Fibroblast of peridontal ligament (primary cell): ENCODE measurements around the gene TBX4.
A peak's percentile ranks its signal among the peaks of the same experiment; 100 is the strongest.
"Not testable (repeated sequence)": the region's sequence is repeated elsewhere in the genome, so short reads cannot be mapped to it uniquely, and the experiment has no call there.

ENCODE experiments used
- DNase-seq: peaks from one replicate; pipeline ENCODE4 v3.0.0-alpha.2; 2010; ENCODE audit errors: extremely low read depth

The TBX4 gene

GRCh38 chr17:61498042-61498994, 46.1 kb downstream of the TBX4 start:
- no peak for DNase-seq

GRCh38 chr17:61499632-61500031, 47.4 kb downstream of the TBX4 start:
- no peak for DNase-seq

- DNase-seq = no peak
Measured at GRCh38 chr17:61500287-61500686, 48.1 kb downstream of the TBX4 start.

- DNase-seq = no peak
Measured at GRCh38 chr17:61502292-61502691, 50.1 kb downstream of the TBX4 start.

- DNase-seq = no peak
Measured at GRCh38 chr17:61503961-61504360, 51.7 kb downstream of the TBX4 start.

- DNase-seq = peak; percentile 89
Measured at GRCh38 chr17:61504697-61505096, 52.5 kb downstream of the TBX4 start.

- no peak for DNase-seq
Measured at GRCh38 chr17:61505846-61506627, 53.8 kb downstream of the TBX4 start.

- DNase-seq = no peak
Measured at GRCh38 chr17:61507383-61508066, 55.3 kb downstream of the TBX4 start.

GRCh38 chr17:61508912-61509311, 56.7 kb downstream of the TBX4 start:
- DNase-seq = no peak

GRCh38 chr17:61509454-61509853, 57.2 kb downstream of the TBX4 start:
- not testable (repeated sequence) for DNase-seq

- DNase-seq = no peak
Measured at GRCh38 chr17:61510237-61510636, 58.0 kb downstream of the TBX4 start.

GRCh38 chr17:61510991-61511390, 58.8 kb downstream of the TBX4 start:
- no peak for DNase-seq

GRCh38 chr17:61511480-61512182, 59.4 kb downstream of the TBX4 start:
- DNase-seq = no peak

- peak; percentile 7 for DNase-seq
Measured at GRCh38 chr17:61514491-61514890, 62.3 kb downstream of the TBX4 start.

GRCh38 chr17:61517265-61517664, 65.0 kb downstream of the TBX4 start:
- DNase-seq = no peak

- DNase-seq = no peak
Measured at GRCh38 chr17:61517843-61518606, 65.8 kb downstream of the TBX4 start.

- no peak for DNase-seq
Measured at GRCh38 chr17:61519139-61519538, 66.9 kb downstream of the TBX4 start.

GRCh38 chr17:61519754-61520440, 67.7 kb downstream of the TBX4 start:
- DNase-seq = peak; percentile 6

- DNase-seq = no peak
Measured at GRCh38 chr17:61520897-61521296, 68.7 kb downstream of the TBX4 start.

- no peak for DNase-seq
Measured at GRCh38 chr17:61522088-61522487, 69.9 kb downstream of the TBX4 start.
